WTC11 (cell line): ENCODE measurements around the gene CIDEC. TPM values are rescaled to one million over a fixed set of nuclear protein-coding genes. Genes with fewer than 3 reads are reported as not detected.

Experiments used
- ATAC-seq: fragments of 200-7000 bp; cut with Tn5 transposase; 2 replicates; pipeline ENCODE4 v1.10.0; 2021; ENCODE audit warnings: mild to moderate bottlenecking, moderate library complexity
- CTCF ChIA-PET: fragments of 300-600 bp; sonication (Branson Sonifier 250); formaldehyde crosslinking; loops from one replicate; lab custom pipeline; 2021; ENCODE audit warnings: antibody characterized with exemption; lab: Charles Lee
- POLR2A ChIA-PET: fragments of 350-600 bp; sonication (Branson Sonifier 250); formaldehyde crosslinking; loops from one replicate; lab custom pipeline; 2021; ENCODE audit warnings: antibody characterized with exemption; lab: Charles Lee
- DNase-seq: peaks from one replicate; pipeline ENCODE4 v3.0.0; 2021; ENCODE audit warnings: low spot score
- H3K27ac Mint-ChIP-seq: 2 replicates; pipeline ENCODE4 v1.8.0; 2021; ENCODE audit warnings: mixed read lengths
- H3K27me3 Mint-ChIP-seq: 2 replicates; pipeline ENCODE4 v1.8.0; 2021; ENCODE audit warnings: low read depth, mild to moderate bottlenecking, moderate library complexity, mixed read lengths
- H3K36me3 Mint-ChIP-seq: 2 replicates; pipeline ENCODE4 v1.8.0; 2021; ENCODE audit warnings: mixed read lengths
- H3K4me1 Mint-ChIP-seq: 2 replicates; pipeline ENCODE4 v1.8.0; 2022; ENCODE audit warnings: mixed read lengths
- H3K4me3 Mint-ChIP-seq: 2 replicates; pipeline ENCODE4 v1.8.0; 2021; ENCODE audit warnings: mild to moderate bottlenecking, moderate library complexity, mixed read lengths
- H3K9me3 Mint-ChIP-seq: 2 replicates; pipeline ENCODE4 v1.8.0; 2021; ENCODE audit warnings: mixed read lengths
- AR ChIP-seq: fragments of 250-450 bp; sonication (Bioruptor Pico); IDR thresholded peaks from 2 replicates; pipeline ENCODE4 v1.9.0; 2021; ENCODE audit warnings: mild to moderate bottlenecking
- ATF3 ChIP-seq: sonication (generic); formaldehyde crosslinking; conservative IDR thresholded peaks from 2 replicates; pipeline ENCODE4 v1.8.1; 2022; ENCODE audit warnings: mild to moderate bottlenecking, missing genetic modification reagents
- CBFB ChIP-seq: sonication (generic); formaldehyde crosslinking; IDR thresholded peaks from 2 replicates; pipeline ENCODE4 v1.8.1; 2022; ENCODE audit warnings: mild to moderate bottlenecking, low read depth, missing genetic modification reagents
- CTCF ChIP-seq: fragments of 200-600 bp; IDR thresholded peaks from 2 replicates; pipeline ENCODE4 v1.8.0; 2022; ENCODE audit warnings: antibody characterized with exemption
- ELF4 ChIP-seq: sonication (generic); formaldehyde crosslinking; IDR thresholded peaks from 2 replicates; pipeline ENCODE4 v1.8.1; 2022; ENCODE audit warnings: low read depth, mild to moderate bottlenecking, moderate library complexity, missing genetic modification reagents
- EMX1 ChIP-seq: fragments of 250-450 bp; sonication (Bioruptor Pico); IDR thresholded peaks from 2 replicates; pipeline ENCODE4 v1.8.0; 2021; ENCODE audit warnings: mild to moderate bottlenecking
- ESRRA ChIP-seq: sonication (generic); formaldehyde crosslinking; IDR thresholded peaks from 2 replicates; pipeline ENCODE4 v1.8.1; 2022; ENCODE audit warnings: mild to moderate bottlenecking, missing genetic modification reagents, borderline replicate concordance
- FOXJ3 ChIP-seq: sonication (generic); formaldehyde crosslinking; IDR thresholded peaks from 2 replicates; pipeline ENCODE4 v1.9.0; 2021; ENCODE audit warnings: missing genetic modification reagents, mild to moderate bottlenecking, borderline replicate concordance
- FOXP1 ChIP-seq: sonication (generic); formaldehyde crosslinking; IDR thresholded peaks from 2 replicates; pipeline ENCODE4 v1.8.0; 2022; ENCODE audit warnings: missing genetic modification reagents, mild to moderate bottlenecking, moderate library complexity, borderline replicate concordance
- FOXP4 ChIP-seq: sonication (generic); formaldehyde crosslinking; IDR thresholded peaks from 2 replicates; pipeline ENCODE4 v1.8.0; 2022; ENCODE audit warnings: mild to moderate bottlenecking, missing genetic modification reagents
- GABPB1 ChIP-seq: sonication (generic); formaldehyde crosslinking; IDR thresholded peaks from 2 replicates; pipeline ENCODE4 v1.8.1; 2023; ENCODE audit warnings: mild to moderate bottlenecking, missing genetic modification reagents
- GRHL2 ChIP-seq: fragments of 250-450 bp; sonication (Bioruptor Pico); IDR thresholded peaks from 2 replicates; pipeline ENCODE4 v1.8.0; 2022; ENCODE audit warnings: mild to moderate bottlenecking, moderate library complexity; ENCODE audit not compliant: insufficient replicate concordance, severe bottlenecking
- GTF2I ChIP-seq: fragments of 250-450 bp; sonication (Bioruptor Pico); conservative IDR thresholded peaks from 2 replicates; pipeline ENCODE4 v1.4.0; 2021; ENCODE audit warnings: mild to moderate bottlenecking
- JAZF1 ChIP-seq: fragments of 250-450 bp; sonication (Bioruptor Pico); IDR thresholded peaks from 2 replicates; pipeline ENCODE4 v1.9.0; 2021; ENCODE audit warnings: moderate library complexity, mild to moderate bottlenecking, inconsistent platforms
- KAT7 ChIP-seq: sonication (generic); formaldehyde crosslinking; IDR thresholded peaks from 2 replicates; pipeline ENCODE4 v1.8.1; 2023; ENCODE audit warnings: missing genetic modification reagents, mild to moderate bottlenecking, borderline replicate concordance
- NR1H2 ChIP-seq: sonication (generic); formaldehyde crosslinking; IDR thresholded peaks from 2 replicates; pipeline ENCODE4 v1.9.0; 2021; ENCODE audit warnings: mild to moderate bottlenecking, moderate library complexity, missing genetic modification reagents
- OVOL2 ChIP-seq: fragments of 250-450 bp; sonication (Bioruptor Pico); IDR thresholded peaks from 2 replicates; pipeline ENCODE4 v1.9.0; 2021; ENCODE audit warnings: mild to moderate bottlenecking, borderline replicate concordance
- PRDM15 ChIP-seq: sonication (generic); formaldehyde crosslinking; IDR thresholded peaks from 2 replicates; pipeline ENCODE4 v1.8.0; 2022; ENCODE audit warnings: missing genetic modification reagents
- PRRX2 ChIP-seq: fragments of 250-450 bp; sonication (Bioruptor Pico); IDR thresholded peaks from 2 replicates; pipeline ENCODE4 v1.8.0; 2021; ENCODE audit warnings: mild to moderate bottlenecking
- RELA ChIP-seq: sonication (generic); formaldehyde crosslinking; IDR thresholded peaks from 2 replicates; pipeline ENCODE4 v1.8.1; 2022; ENCODE audit warnings: missing genetic modification reagents, mild to moderate bottlenecking, borderline replicate concordance
- SP1 ChIP-seq: sonication (generic); formaldehyde crosslinking; conservative IDR thresholded peaks from 2 replicates; pipeline ENCODE4 v1.8.1; 2022; ENCODE audit warnings: missing genetic modification reagents
- TEAD4 ChIP-seq: sonication (generic); formaldehyde crosslinking; IDR thresholded peaks from 2 replicates; pipeline ENCODE4 v1.8.0; 2022; ENCODE audit warnings: mild to moderate bottlenecking, missing genetic modification reagents
- TP53 ChIP-seq: sonication (generic); formaldehyde crosslinking; IDR thresholded peaks from 2 replicates; pipeline ENCODE4 v1.8.1; 2023; ENCODE audit warnings: mild to moderate bottlenecking, missing genetic modification reagents
- ZNF121 ChIP-seq: sonication (generic); formaldehyde crosslinking; IDR thresholded peaks from 2 replicates; pipeline ENCODE4 v1.8.0; 2023; ENCODE audit warnings: missing genetic modification reagents
- ZNF232 ChIP-seq: sonication (generic); formaldehyde crosslinking; IDR thresholded peaks from 2 replicates; pipeline ENCODE4 v1.8.0; 2022; ENCODE audit warnings: mild to moderate bottlenecking, missing genetic modification reagents
- ZNF317 ChIP-seq: sonication (generic); formaldehyde crosslinking; IDR thresholded peaks from 2 replicates; pipeline ENCODE4 v1.8.1; 2023; ENCODE audit warnings: low read depth, mild to moderate bottlenecking, moderate library complexity, missing genetic modification reagents, borderline replicate concordance
- ZNF416 ChIP-seq: fragments of 250-450 bp; sonication (Bioruptor Pico); IDR thresholded peaks from 2 replicates; pipeline ENCODE4 v1.9.0; 2021; ENCODE audit warnings: mild to moderate bottlenecking, inconsistent platforms
- ZNF423 ChIP-seq: fragments of 250-450 bp; sonication (Bioruptor Pico); IDR thresholded peaks from 2 replicates; pipeline ENCODE4 v2.1.2; 2022; ENCODE audit warnings: mild to moderate bottlenecking, moderate library complexity
- total RNA-seq: library from RNA; stranded (reverse); gene quantifications from 3 replicates; pipeline ENCODE4 v1.2.3, GENCODE V29; 2021

Gene CIDEC
- total RNA-seq, 1 experiment from 2014 or later: not detected

GRCh38 chr3:9888540-9888939 lies 8.5 kb upstream of the CIDEC start:
- CTCF ChIA-PET: no interaction called here
- peaks cover 14% of the 10 kb centered on the region for H3K36me3 Mint-ChIP-seq

GRCh38 chr3:9887480-9887879 lies 7.4 kb upstream of the CIDEC start:
- H3K36me3 Mint-ChIP-seq: peaks cover 4% of the 10 kb centered on the region
- ChIA-PET POLR2A (no interaction called here), CTCF (no interaction called here)
- H3K9me3 Mint-ChIP-seq: no peaks in the 10 kb centered on the region
- H3K4me1 Mint-ChIP-seq: peaks cover 5% of the 10 kb centered on the region
- H3K4me3 Mint-ChIP-seq: no peak overlapping the region
- H3K27ac Mint-ChIP-seq: no peak overlapping the region
- ATAC-seq (no peak), DNase-seq (no peak)
- peaks cover 7% of the 10 kb centered on the region for H3K27me3 Mint-ChIP-seq
- TF ChIP-seq NR1H2 (CRISPR knock-in tag) (no peak), ZNF423 (CRISPR knock-in tag) (no peak), OVOL2 (CRISPR knock-in tag) (no peak), ATF3 (no peak), FOXP4 (no peak), JAZF1 (CRISPR knock-in tag) (no peak), CTCF (no peak), EMX1 (CRISPR knock-in tag) (no peak), ZNF121 (no peak), ZNF416 (CRISPR knock-in tag) (no peak)

More at GRCh38 chr3:9888540-9888939, 8.5 kb upstream of the CIDEC start:
- H3K9me3 Mint-ChIP-seq: no peaks in the 10 kb centered on the region
- POLR2A ChIA-PET: no interaction called here
- DNase-seq (no peak), ATAC-seq (no peak)
- H3K4me3 Mint-ChIP-seq: no peak overlapping the region
- H3K4me1 Mint-ChIP-seq: peaks cover 8% of the 10 kb centered on the region
- H3K27ac Mint-ChIP-seq: no peak overlapping the region; the same call in 1 of the 2 replicates
- peaks cover 7% of the 10 kb centered on the region for H3K27me3 Mint-ChIP-seq
- TF ChIP-seq PRRX2 (no peak), FOXP1 (CRISPR knock-in tag) (no peak), RELA (CRISPR knock-in tag) (no peak), CBFB (CRISPR knock-in tag) (no peak), AR (CRISPR knock-in tag) (no peak), PRDM15 (no peak), TP53 (CRISPR knock-in tag) (no peak), KAT7 (CRISPR knock-in tag) (no peak), FOXJ3 (CRISPR knock-in tag) (no peak), GRHL2 (CRISPR knock-in tag) (no peak), TEAD4 (no peak), SP1 (no peak), GTF2I (CRISPR knock-in tag) (no peak), ZNF232 (no peak), ESRRA (CRISPR knock-in tag) (no peak), GABPB1 (CRISPR knock-in tag) (no peak), ZNF317 (no peak), ELF4 (CRISPR knock-in tag) (no peak)
